AG09319 (cell line): ENCODE results near the gene EIF4ENIF1.
A peak's percentile ranks its signal among the peaks of the same experiment; 100 is the strongest.
"Not testable (repeated sequence)": the region's sequence is repeated elsewhere in the genome, so short reads cannot be mapped to it uniquely, and the experiment has no call there.

Experiments
- DNase-seq: peaks from one replicate; pipeline ENCODE4 v3.0.0-alpha.2; 2010; ENCODE audit warnings: low read depth; ENCODE audit errors: extremely low read depth
- CTCF ChIP-seq: IDR thresholded peaks from 2 replicates; pipeline ENCODE4 v1.5.1; 2011; ENCODE audit warnings: low read depth, mild to moderate bottlenecking, inconsistent platforms, low read length, moderate library complexity

The EIF4ENIF1 gene

GRCh38 chr22:31440681-31441080, 49.0 kb downstream of the EIF4ENIF1 start:
- no peak for TF ChIP-seq CTCF
- no peak for DNase-seq

GRCh38 chr22:31439808-31440207, 49.8 kb downstream of the EIF4ENIF1 start:
- DNase-seq = no peak
- TF ChIP-seq CTCF = no peak

GRCh38 chr22:31436132-31436531, 53.5 kb downstream of the EIF4ENIF1 start:
- TF ChIP-seq CTCF = no peak
- DNase-seq = peak; percentile 20

- TF ChIP-seq CTCF = no peak
- DNase-seq = no peak
Observed at GRCh38 chr22:31431950-31432349, 57.7 kb downstream of the EIF4ENIF1 start.

GRCh38 chr22:31425331-31426050, 64.2 kb downstream of the EIF4ENIF1 start:
- no peak for DNase-seq
- no peak for TF ChIP-seq CTCF

- not testable (repeated sequence) for DNase-seq
Observed at GRCh38 chr22:31402350-31402749, 87.3 kb downstream of the EIF4ENIF1 start.

GRCh38 chr22:31400023-31400397, 89.6 kb downstream of the EIF4ENIF1 start:
- no peak for DNase-seq
- TF ChIP-seq CTCF = no peak

- no peak for TF ChIP-seq CTCF
- DNase-seq = peak; percentile 83
Observed at GRCh38 chr22:31399211-31400022, 90.2 kb downstream of the EIF4ENIF1 start, which contains the start of gene DRG1. TSS of gene DRG1 (plus strand) at chr22:31399604. CDS start at chr22:31399684, 80 bp downstream.
